Measurements from ENCODE around the gene CDH23.
A peak's percentile ranks its signal among the peaks of the same experiment; 100 is the strongest.

CDH23 gene

DNA sequence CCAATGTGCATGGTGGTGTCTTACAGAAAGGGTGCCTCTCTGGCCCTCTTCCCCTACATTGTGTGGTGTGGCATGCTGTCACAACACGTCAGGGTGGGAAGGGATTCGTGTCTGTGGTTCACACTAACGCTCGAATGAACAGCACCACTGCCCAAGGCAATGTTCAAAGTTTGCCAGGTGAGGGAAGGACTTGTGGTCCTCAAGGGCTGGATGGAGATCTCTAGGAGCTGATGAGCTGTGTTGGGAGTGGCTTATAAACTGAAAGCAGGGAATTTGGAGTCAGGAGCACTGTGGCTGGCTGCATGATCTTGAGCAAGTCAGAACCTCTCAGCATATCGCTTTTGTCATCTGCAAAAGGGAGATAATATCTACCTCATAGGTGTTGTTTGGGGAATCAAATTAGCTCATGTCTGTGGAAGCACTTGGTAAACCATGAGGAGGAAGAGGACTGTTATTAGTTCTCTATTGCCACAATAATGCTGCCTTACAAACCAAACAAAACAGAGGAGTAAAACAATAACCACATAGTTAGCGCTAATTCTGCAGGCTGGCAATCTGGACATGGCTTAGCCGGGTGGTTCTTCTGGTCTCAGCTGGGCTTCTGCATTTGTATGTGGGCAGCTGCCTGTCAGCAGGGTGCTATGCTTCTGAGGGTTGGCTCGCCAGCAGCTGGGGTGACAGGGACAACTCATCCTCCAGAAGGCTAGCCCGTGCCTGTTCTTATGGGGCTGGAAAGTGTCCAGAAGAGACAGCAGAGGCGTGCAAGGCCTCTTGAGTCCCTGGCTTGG lies 345.8 kb downstream of the CDH23 start:
- Mint-ChIP-seq H3K27me3 (no peaks in the 10 kb centered on the region), H3K4me3 (no peak overlapping the region), H3K4me1 (peaks cover 58% of the 10 kb centered on the region), H3K36me3 (no peaks in the 10 kb centered on the region), H3K9me3 (no peaks in the 10 kb centered on the region), H3K27ac (peak overlapping the region; percentile 58)
- DNase-seq (ENCODE audit: low spot score in 2 of 2) (no peak), ATAC-seq (ENCODE audit: low read depth) (peak; percentile 44)

DNA sequence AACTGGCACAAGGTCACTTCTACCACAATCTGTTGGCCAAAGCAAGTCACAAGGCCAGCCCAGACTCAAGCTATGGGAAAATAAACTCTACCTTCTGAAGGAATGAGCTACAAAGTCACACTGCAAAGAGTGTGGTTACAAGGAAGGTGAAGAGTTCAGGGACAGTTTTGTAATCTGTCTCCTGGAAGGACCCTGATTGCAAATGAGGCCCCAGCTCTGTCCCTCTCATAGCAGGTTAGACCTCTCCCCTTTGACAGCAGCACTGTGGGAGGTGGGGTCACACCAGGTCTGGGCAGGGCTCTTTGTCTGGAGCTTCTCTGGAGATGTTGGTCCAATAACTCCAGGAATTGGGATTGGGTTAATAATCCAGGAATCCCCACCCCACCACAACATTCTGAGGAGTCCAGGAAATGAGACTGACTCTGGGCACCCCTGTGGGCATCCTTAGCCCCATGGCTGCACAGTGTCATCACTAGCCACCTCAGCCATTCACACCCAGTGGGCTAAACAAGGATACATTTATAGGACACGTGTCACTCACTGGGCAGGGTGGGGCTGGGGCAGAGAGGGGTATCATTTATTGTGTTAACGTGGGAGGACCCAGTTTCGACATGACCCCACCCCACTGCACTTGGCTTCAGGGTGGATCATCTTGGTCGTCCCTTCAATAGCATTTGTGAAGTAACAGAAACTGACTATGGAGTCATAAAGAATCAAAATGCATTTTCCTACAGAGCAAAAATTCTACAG lies 346.5 kb downstream of the CDH23 start:
- H3K36me3 Mint-ChIP-seq, result no peaks in the 10 kb centered on the region
- H3K27ac Mint-ChIP-seq, result peak overlapping the region; percentile 58
- no peak overlapping the region for H3K4me3 Mint-ChIP-seq
- peaks cover 59% of the 10 kb centered on the region for H3K4me1 Mint-ChIP-seq
- ATAC-seq (ENCODE audit: low read depth) (no peak), DNase-seq (ENCODE audit: low spot score in 2 of 2) (no peak)
- H3K9me3 Mint-ChIP-seq, result peaks cover 2% of the 10 kb centered on the region
- H3K27me3 Mint-ChIP-seq, result no peaks in the 10 kb centered on the region

GRCh38 chr10:71743866-71744265 lies 347.1 kb downstream of the CDH23 start:
- Mint-ChIP-seq H3K9me3 (peaks cover 2% of the 10 kb centered on the region), H3K4me3 (no peak overlapping the region), H3K27me3 (no peaks in the 10 kb centered on the region), H3K27ac (no peak overlapping the region), H3K36me3 (no peaks in the 10 kb centered on the region), H3K4me1 (peaks cover 64% of the 10 kb centered on the region)
- DNase-seq (ENCODE audit: low spot score in 2 of 2), result no peak
- no peak for ATAC-seq (ENCODE audit: low read depth)

- Mint-ChIP-seq H3K4me3 (no peak overlapping the region), H3K27me3 (no peaks in the 10 kb centered on the region), H3K36me3 (no peaks in the 10 kb centered on the region), H3K4me1 (peaks cover 68% of the 10 kb centered on the region), H3K27ac (peak overlapping the region; percentile 35), H3K9me3 (peaks cover 2% of the 10 kb centered on the region)
- DNase-seq (ENCODE audit: low spot score in 2 of 2) (no peak), ATAC-seq (ENCODE audit: low read depth) (no peak)
These were observed 348.4 kb downstream of the CDH23 start for GRCh38 chr10:71744897-71745663.

DNA sequence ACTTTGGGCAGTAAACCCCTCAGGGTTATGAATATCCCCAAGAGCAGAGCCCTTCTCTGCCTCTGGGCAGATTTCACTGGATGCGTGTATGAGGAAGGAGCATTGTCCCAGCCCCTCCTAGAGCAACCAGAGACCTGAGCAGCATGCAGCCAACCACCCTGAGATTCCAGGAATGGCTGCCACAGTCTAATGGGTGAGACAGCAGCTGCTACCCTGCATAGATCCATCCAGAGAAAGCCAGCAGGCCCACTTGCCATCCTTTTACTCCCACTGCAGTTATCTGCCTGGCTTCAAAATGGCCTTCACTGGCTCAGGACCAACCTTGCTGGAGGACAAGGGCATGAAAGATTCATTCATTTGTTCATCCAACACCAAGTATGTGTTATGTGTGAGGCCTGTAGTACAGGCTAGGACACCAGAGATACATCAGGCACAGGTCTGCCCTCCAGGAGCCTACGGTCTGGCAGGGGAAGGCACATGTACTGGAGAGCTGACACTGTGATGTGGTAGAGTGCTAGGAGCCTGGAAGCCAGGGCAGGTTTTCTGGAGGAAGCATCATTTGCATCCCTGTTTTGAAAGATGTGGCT lies 349.0 kb downstream of the CDH23 start:
- Mint-ChIP-seq H3K9me3 (peaks cover 2% of the 10 kb centered on the region), H3K27ac (no peak overlapping the region), H3K36me3 (peaks cover 5% of the 10 kb centered on the region), H3K4me1 (peaks cover 68% of the 10 kb centered on the region), H3K4me3 (no peak overlapping the region), H3K27me3 (no peaks in the 10 kb centered on the region)
- DNase-seq (ENCODE audit: low spot score in 2 of 2) (no peak), ATAC-seq (ENCODE audit: low read depth) (no peak)

DNA sequence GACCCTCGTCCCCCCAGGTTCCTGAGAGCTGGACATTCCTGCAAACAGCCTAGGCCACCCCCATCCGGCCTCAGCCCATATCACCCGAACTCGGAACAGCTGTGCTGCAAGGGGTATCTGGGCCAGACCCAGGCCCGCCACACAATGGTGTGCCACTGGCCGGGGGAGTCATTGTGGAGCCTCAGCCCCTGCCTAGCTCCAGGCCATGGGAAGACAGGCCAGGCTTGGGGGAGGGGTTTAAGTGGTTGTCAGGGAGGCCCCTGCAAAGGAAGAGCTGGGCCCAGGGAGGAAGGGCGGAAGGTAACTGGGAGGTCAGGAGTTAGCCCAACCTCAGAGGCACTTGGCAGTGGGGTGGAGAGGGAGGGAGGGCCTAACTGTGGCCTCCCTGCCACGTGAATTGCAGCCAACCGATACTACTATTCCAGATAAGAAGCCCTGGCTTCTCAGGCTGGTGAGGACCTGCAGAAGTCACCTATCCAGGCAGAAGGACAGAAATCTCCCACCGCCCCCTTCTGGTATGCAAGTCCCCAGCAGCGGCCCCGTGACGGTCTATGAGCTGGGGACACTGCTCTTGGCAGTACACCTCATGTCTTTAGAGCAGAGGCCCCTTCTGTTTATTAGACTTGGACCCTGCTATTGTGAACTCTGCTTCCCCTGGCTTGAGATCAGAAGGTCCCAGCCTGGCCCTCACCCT lies 349.8 kb downstream of the CDH23 start:
- no peaks in the 10 kb centered on the region for H3K27me3 Mint-ChIP-seq
- peaks cover 2% of the 10 kb centered on the region for H3K9me3 Mint-ChIP-seq
- peak overlapping the region; percentile 91 for H3K27ac Mint-ChIP-seq
- H3K4me1 Mint-ChIP-seq, result peaks cover 66% of the 10 kb centered on the region
- no peak for ATAC-seq (ENCODE audit: low read depth)
- no peak for DNase-seq (ENCODE audit: low spot score in 2 of 2)
- no peak overlapping the region for H3K4me3 Mint-ChIP-seq
- H3K36me3 Mint-ChIP-seq, result peaks cover 6% of the 10 kb centered on the region

- H3K27ac Mint-ChIP-seq, result peak overlapping the region; percentile 91
- peaks cover 66% of the 10 kb centered on the region for H3K4me1 Mint-ChIP-seq
- H3K4me3 Mint-ChIP-seq, result peak overlapping the region; percentile 17
- peaks cover 8% of the 10 kb centered on the region for H3K36me3 Mint-ChIP-seq
- peaks cover 2% of the 10 kb centered on the region for H3K9me3 Mint-ChIP-seq
- no peaks in the 10 kb centered on the region for H3K27me3 Mint-ChIP-seq
- ATAC-seq (ENCODE audit: low read depth), result no peak
- DNase-seq (ENCODE audit: low spot score in 2 of 2), result no peak
These were observed 350.4 kb downstream of the CDH23 start for GRCh38 chr10:71747039-71747531.

DNA sequence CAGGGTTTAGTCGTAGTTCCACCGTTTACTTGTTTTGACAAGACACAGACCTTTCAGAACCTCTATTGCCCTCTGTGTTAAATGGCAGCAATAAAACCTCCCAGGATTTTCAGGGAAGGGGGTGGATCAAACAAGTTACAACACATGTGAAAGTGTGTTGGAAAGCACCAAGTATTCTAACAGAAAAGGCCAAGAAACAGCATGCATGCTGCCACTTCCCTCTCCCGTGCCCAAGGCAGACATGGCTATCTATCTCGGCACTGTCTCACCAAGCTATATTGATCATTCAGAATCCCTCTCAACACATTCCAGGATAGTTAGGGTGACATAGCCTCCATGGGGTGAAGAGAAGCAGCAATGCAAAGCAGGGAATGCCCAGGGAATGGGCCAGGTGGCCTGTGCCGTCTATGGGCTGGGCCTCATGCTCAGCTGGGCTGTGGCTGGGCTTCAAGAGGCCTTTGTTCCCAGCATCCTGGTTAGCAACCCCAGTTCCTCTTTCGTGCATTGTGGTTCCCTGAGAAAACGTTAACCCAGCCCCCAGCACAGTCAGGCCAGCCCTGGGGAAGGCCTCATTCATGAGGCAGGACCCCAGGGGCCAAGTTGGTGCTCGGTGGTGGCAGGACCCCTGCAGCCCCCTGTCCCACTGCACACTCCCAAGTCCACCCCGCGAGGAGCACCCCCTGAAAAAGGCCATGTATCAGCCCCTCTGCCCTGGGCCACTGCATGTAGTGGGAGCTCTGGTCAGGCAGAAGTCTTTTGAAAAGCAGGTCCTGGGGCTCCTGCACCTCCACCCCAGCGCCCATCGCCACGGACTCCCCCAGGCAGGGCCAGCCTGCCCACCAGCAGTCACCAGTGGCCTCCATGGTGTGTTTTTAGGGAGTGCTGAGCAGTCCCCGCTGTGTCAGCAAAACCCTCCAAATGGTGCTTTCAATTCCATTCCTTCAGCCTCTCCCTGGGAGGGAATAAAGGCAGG lies 351.1 kb downstream of the CDH23 start:
- H3K27ac Mint-ChIP-seq, result peak overlapping the region; percentile 91
- ATAC-seq (ENCODE audit: low read depth) (peak; percentile 36), DNase-seq (ENCODE audit: low spot score in 2 of 2) (no peak)
- H3K36me3 Mint-ChIP-seq, result peaks cover 10% of the 10 kb centered on the region
- H3K4me1 Mint-ChIP-seq, result peaks cover 66% of the 10 kb centered on the region
- H3K27me3 Mint-ChIP-seq, result no peaks in the 10 kb centered on the region
- peaks cover 2% of the 10 kb centered on the region for H3K9me3 Mint-ChIP-seq
- peak overlapping the region; percentile 64 for H3K4me3 Mint-ChIP-seq

GRCh38 chr10:71748671-71749191 lies 352.0 kb downstream of the CDH23 start:
- Mint-ChIP-seq H3K9me3 (peaks cover 2% of the 10 kb centered on the region), H3K4me3 (peak overlapping the region; percentile 64), H3K4me1 (peaks cover 74% of the 10 kb centered on the region), H3K27ac (peak overlapping the region; percentile 91), H3K27me3 (no peaks in the 10 kb centered on the region), H3K36me3 (peaks cover 10% of the 10 kb centered on the region)
- peak; percentile 50 to 62 for DNase-seq (ENCODE audit: low spot score in 2 of 2)
- peak; percentile 87 for ATAC-seq (ENCODE audit: low read depth)

- no peak for DNase-seq (ENCODE audit: low spot score in 2 of 2)
- Mint-ChIP-seq H3K9me3 (peaks cover 2% of the 10 kb centered on the region), H3K27me3 (no peaks in the 10 kb centered on the region), H3K27ac (peak overlapping the region; percentile 91), H3K36me3 (peaks cover 10% of the 10 kb centered on the region), H3K4me1 (peaks cover 80% of the 10 kb centered on the region), H3K4me3 (peak overlapping the region; percentile 50)
- ATAC-seq (ENCODE audit: low read depth), result no peak
These were observed 352.7 kb downstream of the CDH23 start for GRCh38 chr10:71749396-71749795.

GRCh38 chr10:71750124-71750841 lies 353.6 kb downstream of the CDH23 start:
- Mint-ChIP-seq H3K36me3 (peaks cover 10% of the 10 kb centered on the region), H3K27ac (peak overlapping the region; percentile 85), H3K4me1 (peaks cover 81% of the 10 kb centered on the region), H3K9me3 (peaks cover 2% of the 10 kb centered on the region), H3K4me3 (peak overlapping the region; percentile 47), H3K27me3 (no peaks in the 10 kb centered on the region)
- no peak for ATAC-seq (ENCODE audit: low read depth)
- DNase-seq (ENCODE audit: low spot score in 2 of 2), result no peak

DNA sequence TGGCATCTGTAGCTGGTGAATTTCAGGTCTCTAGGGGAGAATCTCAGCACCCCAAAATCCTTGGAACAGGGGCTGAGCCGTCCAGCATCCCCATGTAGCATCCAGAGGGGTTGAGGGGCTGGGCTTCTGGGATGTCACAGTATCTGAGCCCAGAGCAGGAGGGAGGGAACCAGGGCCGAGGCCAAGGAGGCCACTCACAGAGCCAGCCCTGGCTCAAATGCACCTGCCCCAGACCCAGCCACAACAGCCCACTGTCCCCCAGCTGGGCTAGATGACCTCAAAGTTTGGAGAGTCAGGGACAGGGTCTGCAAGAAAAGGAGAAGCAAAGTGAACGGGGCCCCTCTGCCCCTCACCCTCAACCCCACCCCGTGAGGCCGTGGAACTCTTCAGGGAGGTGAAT lies 354.3 kb downstream of the CDH23 start:
- Mint-ChIP-seq H3K27me3 (no peaks in the 10 kb centered on the region), H3K36me3 (peaks cover 10% of the 10 kb centered on the region), H3K4me1 (peaks cover 78% of the 10 kb centered on the region), H3K9me3 (peaks cover 2% of the 10 kb centered on the region), H3K4me3 (peak overlapping the region; percentile 32), H3K27ac (peak overlapping the region; percentile 85)
- DNase-seq (ENCODE audit: low spot score in 2 of 2) (no peak), ATAC-seq (ENCODE audit: low read depth) (no peak)
